Activated CD4-positive, alpha-beta T cell treated with anti-CD3 and anti-CD28 coated beads, Interleukin-2, amount 50 U/mL, for 16 hours (primary cell): ENCODE measurements around the gene PTPRM.

ENCODE experiments used
- DNase-seq: peaks from one replicate; pipeline ENCODE4 v3.0.0-alpha.2; 2020

The PTPRM gene

GRCh38 chr18:7872569-7872968 is 305.5 kb downstream of the PTPRM start:
- DNase-seq: no peak

- DNase-seq: no peak
Observed at GRCh38 chr18:7873316-7873715, 306.2 kb downstream of the PTPRM start.

- no peak for DNase-seq
Observed at GRCh38 chr18:7876354-7877104, 309.4 kb downstream of the PTPRM start.

GRCh38 chr18:7877609-7878008 is 310.5 kb downstream of the PTPRM start:
- DNase-seq: no peak

- no peak for DNase-seq
Observed at GRCh38 chr18:7878265-7879211, 311.4 kb downstream of the PTPRM start.

GRCh38 chr18:7879717-7880116 is 312.6 kb downstream of the PTPRM start:
- no peak for DNase-seq

GRCh38 chr18:7885865-7886264 is 318.7 kb downstream of the PTPRM start:
- no peak for DNase-seq

GRCh38 chr18:7886436-7886835 is 319.3 kb downstream of the PTPRM start:
- no peak for DNase-seq

- no peak for DNase-seq
Observed at GRCh38 chr18:7889515-7889914, 322.4 kb downstream of the PTPRM start.

- DNase-seq: no peak
Observed at GRCh38 chr18:7890075-7890474, 323.0 kb downstream of the PTPRM start.

GRCh38 chr18:7892556-7892955 is 325.4 kb downstream of the PTPRM start:
- no peak for DNase-seq

- DNase-seq: no peak
Observed at GRCh38 chr18:7894592-7894991, 327.5 kb downstream of the PTPRM start.

- no peak for DNase-seq
Observed at GRCh38 chr18:7895346-7895745, 328.2 kb downstream of the PTPRM start.

GRCh38 chr18:7896161-7896560 is 329.0 kb downstream of the PTPRM start:
- no peak for DNase-seq

- no peak for DNase-seq
Observed at GRCh38 chr18:7896805-7897518, 329.8 kb downstream of the PTPRM start.

GRCh38 chr18:7898181-7898580 is 331.1 kb downstream of the PTPRM start:
- DNase-seq: no peak

- no peak for DNase-seq
Observed at GRCh38 chr18:7899078-7899477, 332.0 kb downstream of the PTPRM start.

GRCh38 chr18:7900091-7900490 is 333.0 kb downstream of the PTPRM start:
- DNase-seq: no peak

- DNase-seq: no peak
Observed at GRCh38 chr18:7901657-7902056, 334.5 kb downstream of the PTPRM start.

GRCh38 chr18:7902399-7902839 is 335.3 kb downstream of the PTPRM start:
- DNase-seq: no peak

GRCh38 chr18:7904529-7904928 is 337.4 kb downstream of the PTPRM start:
- DNase-seq: no peak

- DNase-seq: no peak
Observed at GRCh38 chr18:7908681-7909299, 341.7 kb downstream of the PTPRM start.
